Neural cell (in vitro differentiated cells): ENCODE measurements around the gene MRC2. TPM values are rescaled to one million over a fixed set of nuclear protein-coding genes. Genes with fewer than 3 reads are reported as not detected.
"Not testable (repeated sequence)": the region's sequence is repeated elsewhere in the genome, so short reads cannot be mapped to it uniquely, and the experiment has no call there.

ENCODE experiments used
- H2AFZ ChIP-seq: fragments of 200-600, 300-800 bp; sonication (generic), shearing (Covaris generic); 2 replicates; pipeline ENCODE4 v1.6.0; 2014; ENCODE audit warnings: low read depth, mild to moderate bottlenecking, antibody characterized with exemption, low read length, moderate library complexity
- H3F3A ChIP-seq: fragments of 200-600 bp; shearing (Covaris generic); 2 replicates; pipeline ENCODE4 v1.6.1; 2016; ENCODE audit warnings: mild to moderate bottlenecking, moderate library complexity, mixed read lengths, antibody characterized with exemption, low read length; ENCODE audit not compliant: insufficient read depth, poor library complexity, severe bottlenecking
- H3K27ac ChIP-seq: fragments of 200-600, 300-800 bp; sonication (generic), shearing (Covaris generic); 2 replicates; pipeline ENCODE4 v1.5.1; 2014; ENCODE audit warnings: mild to moderate bottlenecking, low read length, moderate library complexity
- H3K27me3 ChIP-seq: fragments of 300-800, 200-600 bp; sonication (generic), shearing (Covaris generic); 2 replicates; pipeline ENCODE4 v1.6.0; 2014; ENCODE audit warnings: mild to moderate bottlenecking, low read depth, low read length, moderate library complexity; ENCODE audit not compliant: insufficient read depth
- H3K36me3 ChIP-seq: fragments of 300-800, 200-600 bp; sonication (generic), shearing (Covaris generic); 2 replicates; pipeline ENCODE4 v1.5.1; 2014; ENCODE audit warnings: mild to moderate bottlenecking, antibody characterized with exemption, low read length, moderate library complexity; ENCODE audit not compliant: insufficient read depth
- H3K4me2 ChIP-seq: fragments of 300-800, 200-600 bp; sonication (generic), shearing (Covaris generic); 2 replicates; pipeline ENCODE4 v1.6.0; 2014; ENCODE audit warnings: mild to moderate bottlenecking, low read length
- H3K4me3 ChIP-seq: fragments of 300-800, 200-600 bp; sonication (generic), shearing (Covaris generic); 2 replicates; pipeline ENCODE4 v1.5.1; 2014; ENCODE audit warnings: mild to moderate bottlenecking, low read length, moderate library complexity
- H3K79me2 ChIP-seq: fragments of 200-600 bp; shearing (Covaris generic); replicated peaks from 2 replicates; pipeline ENCODE4 v1.6.0; 2014; ENCODE audit warnings: mild to moderate bottlenecking, low read length, moderate library complexity; ENCODE audit not compliant: insufficient read depth
- H3K9ac ChIP-seq: fragments of 300-800, 200-600 bp; sonication (generic), shearing (Covaris generic); 2 replicates; pipeline ENCODE4 v1.6.1; 2016; ENCODE audit warnings: mild to moderate bottlenecking, low read length, mixed read lengths
- H3K9me2 ChIP-seq: fragments of 200-600 bp; shearing (Covaris generic); 2 replicates; pipeline ENCODE4 v1.6.1; 2016; ENCODE audit warnings: mild to moderate bottlenecking, low read length, mixed read lengths; ENCODE audit not compliant: insufficient read depth
- H3K9me3 ChIP-seq: fragments of 200-600, 300-800 bp; sonication (generic), shearing (Covaris generic); 2 replicates; pipeline ENCODE4 v1.6.1; 2016; ENCODE audit warnings: mild to moderate bottlenecking, mixed run types, low read length, moderate library complexity, mixed read lengths
- H4K20me1 ChIP-seq: fragments of 200-600 bp; shearing (Covaris generic); 2 replicates; pipeline ENCODE4 v1.6.1; 2016; ENCODE audit warnings: mild to moderate bottlenecking, mixed run types; ENCODE audit not compliant: insufficient read depth
- CTCF ChIP-seq: fragments of 450-650 bp; IDR thresholded peaks from 2 replicates; pipeline ENCODE4 v1.5.1; 2014; ENCODE audit warnings: antibody characterized with exemption, mild to moderate bottlenecking, moderate library complexity; ENCODE audit not compliant: poor library complexity, severe bottlenecking
- EP300 ChIP-seq: fragments of 450-650 bp; conservative IDR thresholded peaks from 2 replicates; pipeline ENCODE4 v1.6.1; 2014; ENCODE audit warnings: antibody characterized with exemption, mild to moderate bottlenecking, moderate library complexity; ENCODE audit not compliant: poor library complexity, severe bottlenecking
- EZH2 ChIP-seq: fragments of 200-600, 300-800 bp; shearing (Covaris generic), sonication (generic); IDR thresholded peaks from 2 replicates; pipeline ENCODE4 v1.6.1; 2014; ENCODE audit warnings: antibody characterized with exemption, low read length, borderline replicate concordance, mild to moderate bottlenecking; ENCODE audit not compliant: insufficient read depth, poor library complexity, severe bottlenecking
- MXI1 ChIP-seq: fragments of 450-650 bp; conservative IDR thresholded peaks from 2 replicates; pipeline ENCODE4 v1.6.1; 2014; ENCODE audit warnings: antibody characterized with exemption, mild to moderate bottlenecking; ENCODE audit not compliant: poor library complexity, severe bottlenecking
- POLR2AphosphoS5 ChIP-seq: IDR thresholded peaks from 2 replicates; pipeline ENCODE4 v1.6.1; 2012
- RAD21 ChIP-seq: fragments of 450-650 bp; conservative IDR thresholded peaks from 2 replicates; pipeline ENCODE4 v1.6.1; 2014; ENCODE audit warnings: antibody characterized with exemption, mild to moderate bottlenecking, moderate library complexity
- REST ChIP-seq: IDR thresholded peaks from 2 replicates; pipeline ENCODE4 v1.6.1; 2012; ENCODE audit warnings: borderline replicate concordance
- SMC3 ChIP-seq: fragments of 450-650 bp; conservative IDR thresholded peaks from 2 replicates; pipeline ENCODE4 v1.6.1; 2014; ENCODE audit warnings: antibody characterized with exemption, mild to moderate bottlenecking, moderate library complexity; ENCODE audit not compliant: poor library complexity
- TAF1 ChIP-seq: IDR thresholded peaks from 2 replicates; pipeline ENCODE4 v1.6.1; 2012; ENCODE audit warnings: low read depth
- polyA plus RNA-seq: library from polyadenylated mRNA; depleted of rRNA; stranded (reverse); fragments of >200 nt; gene quantifications from 2 replicates; pipeline ENCODE4 v1.2.3, GENCODE V29; 2014

MRC2 gene
- polyA plus RNA-seq, 1 donor from 2014 or later = 0.36 TPM

- no peak overlapping the region for H2AFZ ChIP-seq
- no peak overlapping the region for H3K4me3 ChIP-seq
- H3K9me2 ChIP-seq = no peaks in the 10 kb centered on the region
- no peaks in the 10 kb centered on the region for H3K9me3 ChIP-seq
- H3K36me3 ChIP-seq = no peaks in the 10 kb centered on the region
- TF ChIP-seq SMC3 (no peak), CTCF (no peak), EZH2 (no peak), RAD21 (no peak), REST (no peak), EP300 (no peak), TAF1 (no peak), MXI1 (no peak), POLR2AphosphoS5 (no peak)
- H3F3A ChIP-seq = no peaks in the 10 kb centered on the region
- no peaks in the 10 kb centered on the region for H3K27me3 ChIP-seq
- H3K9ac ChIP-seq = no peak overlapping the region
- H4K20me1 ChIP-seq = no peaks in the 10 kb centered on the region
- no peak overlapping the region for H3K4me2 ChIP-seq
- no peak overlapping the region for H3K27ac ChIP-seq
- no peaks in the 10 kb centered on the region for H3K79me2 ChIP-seq
Measured at GRCh38 chr17:62696726-62697490, 69.4 kb downstream of the MRC2 start.

GRCh38 chr17:62698459-62698858 lies 71.0 kb downstream of the MRC2 start:
- not testable (repeated sequence) for H3K27me3 ChIP-seq, H3K27ac ChIP-seq, H4K20me1 ChIP-seq, H3F3A ChIP-seq, H3K9me2 ChIP-seq, H3K9me3 ChIP-seq, H3K36me3 ChIP-seq, H3K9ac ChIP-seq, H3K4me2 ChIP-seq, H3K79me2 ChIP-seq, H2AFZ ChIP-seq, H3K4me3 ChIP-seq
